GM12875 (cell line): ENCODE data around the gene TMEM106A.
"Not testable (repeated sequence)": the region's sequence is repeated elsewhere in the genome, so short reads cannot be mapped to it uniquely, and the experiment has no call there.

Experiments used
- H3K4me3 ChIP-seq: one replicate; pipeline ENCODE4 v1.5.1; 2011; ENCODE audit warnings: low read depth, low read length, control low read depth
- CTCF ChIP-seq: IDR thresholded peaks from 2 replicates; pipeline ENCODE4 v1.5.1; 2011; ENCODE audit warnings: low read depth, mild to moderate bottlenecking, control low read depth, inconsistent platforms, low read length, moderate library complexity, borderline replicate concordance; ENCODE audit not compliant: insufficient read depth

The TMEM106A gene

GRCh38 chr17:43175213-43176118 lies 36.2 kb upstream of the TMEM106A start:
- no peak for TF ChIP-seq CTCF
- no peak overlapping the region for H3K4me3 ChIP-seq

GRCh38 chr17:43176119-43176570 lies 35.5 kb upstream of the TMEM106A start:
- TF ChIP-seq CTCF: no peak
- H3K4me3 ChIP-seq: no peak overlapping the region

GRCh38 chr17:43183921-43184320 lies 27.8 kb upstream of the TMEM106A start:
- TF ChIP-seq CTCF: no peak
- no peak overlapping the region for H3K4me3 ChIP-seq

GRCh38 chr17:43186656-43187055 lies 25.0 kb upstream of the TMEM106A start:
- H3K4me3 ChIP-seq: not testable (repeated sequence)

- H3K4me3 ChIP-seq: no peak overlapping the region
- no peak for TF ChIP-seq CTCF
These were observed 18.4 kb upstream of the TMEM106A start for GRCh38 chr17:43193251-43193650.

- no peak for TF ChIP-seq CTCF
- H3K4me3 ChIP-seq: no peak overlapping the region
These were observed 12.0 kb upstream of the TMEM106A start for GRCh38 chr17:43199633-43200032.

GRCh38 chr17:43200127-43200526 lies 11.5 kb upstream of the TMEM106A start:
- H3K4me3 ChIP-seq: no peak overlapping the region
- TF ChIP-seq CTCF: no peak

GRCh38 chr17:43203013-43203412 lies 8.7 kb upstream of the TMEM106A start:
- H3K4me3 ChIP-seq: not testable (repeated sequence)
